ENCODE data around the gene FOXM1. TPM values are rescaled to one million over a fixed set of nuclear protein-coding genes. Genes with fewer than 3 reads are reported as not detected.

The FOXM1 gene
- total RNA-seq, 1 donor from 2014 or later: 1.1 TPM

Other genes with a start within 250 kb of the FOXM1 start
- 41.2 TPM for gene FKBP4, start 82.2 kb downstream of the FOXM1 start, total RNA-seq
- 11.7 TPM for gene ITFG2, start 64.5 kb downstream of the FOXM1 start, total RNA-seq
- gene NRIP2, start 42.1 kb downstream of the FOXM1 start, total RNA-seq: 0.62 TPM
- gene TEX52, start 20.1 kb downstream of the FOXM1 start, total RNA-seq: not detected
- gene RHNO1, start within 50 bp of the FOXM1 start, total RNA-seq: 41.5 TPM
- gene TULP3, start 13.7 kb upstream of the FOXM1 start, total RNA-seq: 9.7 TPM
- 0.94 TPM for gene TEAD4, start 82.2 kb upstream of the FOXM1 start, total RNA-seq
- 8.4 TPM for gene TSPAN9, start 200.2 kb upstream of the FOXM1 start, total RNA-seq